OCI-LY7 (cell line): Measurements from ENCODE around the gene PHACTR3. TPM values are rescaled to one million over a fixed set of nuclear protein-coding genes. Genes with fewer than 3 reads are reported as not detected.

ENCODE experiments used
- BruUV-seq: library from RNA; stranded (reverse); fragments of 400-500 nt; replicated peaks from 2 replicates; lab custom pipeline; 2021; lab: Mats Ljungman, UMichigan
- CTCF ChIA-PET: fragments of 300-600 bp; sonication (Branson Sonifier 250); formaldehyde crosslinking; loops from one replicate; lab custom pipeline; 2022; ENCODE audit warnings: antibody characterized with exemption; ENCODE audit not compliant: unreplicated experiment; lab: Charles Lee
- POLR2A ChIA-PET: fragments of 300-600 bp; sonication (Branson Sonifier 250); formaldehyde crosslinking; loops from one replicate; lab custom pipeline; 2022; ENCODE audit warnings: antibody characterized with exemption; lab: Charles Lee
- DNase-seq: peaks from one replicate; pipeline ENCODE4 v3.0.0-alpha.2; 2015; ENCODE audit warnings: low spot score
- H2AFZ ChIP-seq: fragments of 200-600 bp; sonication (generic), shearing (Covaris generic); 2 replicates; pipeline ENCODE4 v1.6.1; 2014; ENCODE audit warnings: mild to moderate bottlenecking, antibody characterized with exemption, low read length, moderate library complexity
- H3K27ac ChIP-seq: fragments of 200-600 bp; sonication (generic); 2 replicates; pipeline ENCODE4 v1.5.1; 2014; ENCODE audit warnings: mixed run types, low read depth, mild to moderate bottlenecking, moderate library complexity, low read length, inconsistent platforms; ENCODE audit not compliant: poor library complexity, severe bottlenecking
- H3K36me3 ChIP-seq: fragments of 200-600 bp; sonication (generic); 2 replicates; pipeline ENCODE4 v1.6.1; 2014; ENCODE audit warnings: mild to moderate bottlenecking, antibody characterized with exemption, low read length, moderate library complexity, mixed read lengths; ENCODE audit not compliant: insufficient read depth
- H3K4me1 ChIP-seq: fragments of 200-600 bp; sonication (generic); 2 replicates; pipeline ENCODE4 v1.5.1; 2014; ENCODE audit warnings: mild to moderate bottlenecking, low read length; ENCODE audit not compliant: insufficient read depth, poor library complexity, severe bottlenecking
- H3K4me2 ChIP-seq: fragments of 200-600 bp; sonication (generic); 2 replicates; pipeline ENCODE4 v1.6.1; 2014; ENCODE audit warnings: mild to moderate bottlenecking, low read length
- H3K4me3 ChIP-seq: fragments of 200-600 bp; sonication (generic); 2 replicates; pipeline ENCODE4 v1.5.1; 2014; ENCODE audit warnings: mild to moderate bottlenecking, low read depth, low read length; ENCODE audit not compliant: poor library complexity, severe bottlenecking
- H3K79me2 ChIP-seq: fragments of 200-600 bp; sonication (generic); 2 replicates; pipeline ENCODE4 v1.6.1; 2016; ENCODE audit warnings: low read depth, mild to moderate bottlenecking, low read length, moderate library complexity, mixed read lengths; ENCODE audit not compliant: insufficient read depth
- H3K9me2 ChIP-seq: fragments of 200-600 bp; sonication (generic); 2 replicates; pipeline ENCODE4 v1.6.1; 2016; ENCODE audit warnings: mild to moderate bottlenecking, low read length, mixed read lengths; ENCODE audit not compliant: insufficient read depth
- H3K9me3 ChIP-seq: fragments of 200-600 bp; sonication (generic); 2 replicates; pipeline ENCODE4 v1.6.1; 2014; ENCODE audit warnings: mild to moderate bottlenecking, mixed run types, low read length, mixed read lengths
- H4K20me1 ChIP-seq: fragments of 200-600 bp; sonication (generic); 2 replicates; pipeline ENCODE4 v1.6.1; 2014; ENCODE audit warnings: mild to moderate bottlenecking, antibody characterized with exemption, low read length, moderate library complexity, mixed read lengths; ENCODE audit not compliant: insufficient read depth
- EZH2phosphoT487 ChIP-seq: fragments of 200-600 bp; sonication (generic); IDR thresholded peaks from 2 replicates; pipeline ENCODE4 v1.6.1; 2018; ENCODE audit warnings: low read depth, borderline replicate concordance, mild to moderate bottlenecking, mixed run types, antibody characterized with exemption, low read length, moderate library complexity, mixed read lengths
- intact Hi-C: fragments of 100-400 bp; cut with micrococcal nuclease; formaldehyde crosslinking; loops from one replicate; pipeline ENCODE4 v1.10.0; 2022; ENCODE audit not compliant: unreplicated experiment
- total RNA-seq, 2 experiments: library from RNA; depleted of rRNA in 1 of 2; stranded (reverse); fragments of >200 nt in 1 of 2; shearing (Covaris generic) in 1 of 2; gene quantifications; 2 replicates each; pipeline ENCODE4 v1.2.3, GENCODE V29; 2014 to 2022
- TF ChIP-seq, protein P1 (sequence below): fragments of 200-600 bp; sonication (generic); conservative IDR thresholded peaks from 2 replicates; pipeline ENCODE4 v1.5.1; 2014; ENCODE audit warnings: mild to moderate bottlenecking, antibody characterized with exemption, low read length, moderate library complexity, mixed read lengths

The PHACTR3 gene
- total RNA-seq, 2 experiments from 2014 or later = 0.32 TPM; not detected in 1

- no peaks in the 10 kb centered on the region for H3K9me3 ChIP-seq
- DNase-seq = no peak
- H3K27ac ChIP-seq = no peak overlapping the region
- no peak overlapping the region for H3K4me3 ChIP-seq
- no peaks in the 10 kb centered on the region for H3K4me1 ChIP-seq
- no TSS peak for BruUV-seq
- CTCF ChIA-PET = no interaction called here
- POLR2A ChIA-PET = no interaction called here
- H3K9me2 ChIP-seq = no peaks in the 10 kb centered on the region
- intact Hi-C loops = no loop called here
- no peak overlapping the region for H3K4me2 ChIP-seq
- TF ChIP-seq, protein P1, sequence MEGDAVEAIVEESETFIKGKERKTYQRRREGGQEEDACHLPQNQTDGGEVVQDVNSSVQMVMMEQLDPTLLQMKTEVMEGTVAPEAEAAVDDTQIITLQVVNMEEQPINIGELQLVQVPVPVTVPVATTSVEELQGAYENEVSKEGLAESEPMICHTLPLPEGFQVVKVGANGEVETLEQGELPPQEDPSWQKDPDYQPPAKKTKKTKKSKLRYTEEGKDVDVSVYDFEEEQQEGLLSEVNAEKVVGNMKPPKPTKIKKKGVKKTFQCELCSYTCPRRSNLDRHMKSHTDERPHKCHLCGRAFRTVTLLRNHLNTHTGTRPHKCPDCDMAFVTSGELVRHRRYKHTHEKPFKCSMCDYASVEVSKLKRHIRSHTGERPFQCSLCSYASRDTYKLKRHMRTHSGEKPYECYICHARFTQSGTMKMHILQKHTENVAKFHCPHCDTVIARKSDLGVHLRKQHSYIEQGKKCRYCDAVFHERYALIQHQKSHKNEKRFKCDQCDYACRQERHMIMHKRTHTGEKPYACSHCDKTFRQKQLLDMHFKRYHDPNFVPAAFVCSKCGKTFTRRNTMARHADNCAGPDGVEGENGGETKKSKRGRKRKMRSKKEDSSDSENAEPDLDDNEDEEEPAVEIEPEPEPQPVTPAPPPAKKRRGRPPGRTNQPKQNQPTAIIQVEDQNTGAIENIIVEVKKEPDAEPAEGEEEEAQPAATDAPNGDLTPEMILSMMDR = no peak
- TF ChIP-seq EZH2phosphoT487 = no peak
- no peaks in the 10 kb centered on the region for H3K79me2 ChIP-seq
- no peaks in the 10 kb centered on the region for H4K20me1 ChIP-seq
- H3K36me3 ChIP-seq = no peaks in the 10 kb centered on the region
- no peak overlapping the region for H2AFZ ChIP-seq
Observed at GRCh38 chr20:59628171-59628570, 23.8 kb downstream of the PHACTR3 start.

DNA sequence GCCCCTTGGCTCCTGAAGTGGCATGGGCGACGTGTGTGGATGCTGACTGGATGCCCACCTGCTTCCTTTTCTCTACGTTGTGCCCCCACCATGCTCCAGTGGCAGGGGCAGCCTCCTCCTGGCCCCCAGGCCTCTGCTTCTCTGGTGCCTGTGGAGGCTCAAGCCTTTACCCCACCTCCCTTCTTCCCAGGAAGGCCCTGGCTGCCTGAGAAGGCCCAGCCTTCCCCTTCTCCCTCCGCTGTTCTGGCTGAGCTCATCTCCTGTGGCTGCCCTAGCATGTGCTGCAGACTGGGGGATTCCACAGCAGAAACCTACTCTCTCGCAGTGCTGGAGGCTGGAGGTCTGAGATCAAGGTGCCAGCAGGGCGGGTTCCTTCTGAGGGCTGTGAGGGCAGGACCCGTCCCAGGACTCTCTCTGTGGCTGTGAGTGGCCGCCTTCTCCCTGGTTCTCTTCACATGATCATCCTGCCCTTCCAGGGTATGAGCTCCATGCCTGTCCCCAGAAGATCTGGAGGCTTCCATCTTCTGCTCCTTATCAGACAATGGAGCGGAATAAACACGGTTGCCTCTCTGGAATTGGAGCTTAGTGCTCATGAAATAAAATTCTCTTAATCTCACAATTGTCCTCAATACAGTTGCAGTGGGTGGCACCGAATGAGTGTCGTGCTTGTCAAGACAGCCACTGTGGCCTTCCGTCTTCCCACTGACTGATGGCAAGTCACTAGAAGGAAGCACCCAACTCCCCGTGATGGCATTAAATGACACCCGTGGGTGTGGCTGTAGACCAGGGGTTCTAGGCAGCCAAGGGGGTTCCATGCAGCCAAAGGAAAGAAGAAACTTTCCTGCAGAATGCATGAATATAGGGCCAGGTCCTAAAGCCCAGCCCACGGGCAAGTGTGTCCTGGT is 25.1 kb downstream of the PHACTR3 start:
- DNase-seq = no peak
- TF ChIP-seq, protein P1 = no peak
- TF ChIP-seq EZH2phosphoT487 = no peak
- Histone ChIP-seq H3K36me3 (no peaks in the 10 kb centered on the region), H3K79me2 (no peaks in the 10 kb centered on the region), H3K27ac (no peak overlapping the region), H3K9me3 (no peaks in the 10 kb centered on the region), H4K20me1 (no peaks in the 10 kb centered on the region), H3K9me2 (no peaks in the 10 kb centered on the region), H2AFZ (no peak overlapping the region), H3K4me3 (no peak overlapping the region), H3K4me2 (no peak overlapping the region), H3K4me1 (no peaks in the 10 kb centered on the region)
- no TSS peak for BruUV-seq
- intact Hi-C loops = no loop called here
- CTCF ChIA-PET = no interaction called here
- POLR2A ChIA-PET = no interaction called here

DNA sequence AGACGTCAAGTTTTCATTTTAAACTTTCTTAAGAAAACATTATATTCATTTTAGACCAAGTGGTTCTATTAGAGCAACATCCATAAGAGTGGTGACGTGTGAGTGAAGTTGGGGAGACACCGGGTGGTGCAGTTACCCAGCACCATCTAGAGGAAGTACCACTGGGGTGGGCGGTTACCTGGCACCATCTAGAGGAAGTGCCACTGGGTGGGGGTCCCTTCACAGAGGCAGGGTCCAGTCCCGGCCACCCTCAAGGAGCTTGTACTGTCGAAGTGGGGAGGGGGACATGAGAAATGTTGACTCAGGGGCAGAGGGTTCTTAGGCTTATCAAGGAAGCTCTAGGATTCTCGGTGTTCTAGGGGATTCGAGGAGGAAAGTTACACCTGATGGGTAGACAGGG is 26.2 kb downstream of the PHACTR3 start:
- Histone ChIP-seq H3K27ac (no peak overlapping the region), H3K4me2 (no peak overlapping the region), H3K4me1 (no peaks in the 10 kb centered on the region), H4K20me1 (no peaks in the 10 kb centered on the region), H3K9me2 (no peaks in the 10 kb centered on the region), H3K4me3 (no peak overlapping the region), H3K79me2 (no peaks in the 10 kb centered on the region), H3K36me3 (no peaks in the 10 kb centered on the region), H3K9me3 (no peaks in the 10 kb centered on the region), H2AFZ (no peak overlapping the region)
- intact Hi-C loops = no loop called here
- CTCF ChIA-PET = no interaction called here
- no peak for TF ChIP-seq EZH2phosphoT487
- TF ChIP-seq, protein P1 = no peak
- no peak for DNase-seq
- no TSS peak for BruUV-seq
- POLR2A ChIA-PET = no interaction called here
